Right forelimb (tissue), 1 donor: Measurements from ENCODE around the gene RHOC.

Experiments
- DNase-seq: peaks from one replicate; pipeline ENCODE4 v3.0.0-alpha.2; 2018

RHOC gene

GRCh38 chr1:112701227-112702066 is 5.5 kb downstream of the RHOC start:
- DNase-seq, result no peak

GRCh38 chr1:112700290-112701226 is 6.4 kb downstream of the RHOC start:
- DNase-seq, result peak; percentile 96

GRCh38 chr1:112699425-112700144 is 7.3 kb downstream of the RHOC start:
- no peak for DNase-seq

- DNase-seq, result no peak
Observed at GRCh38 chr1:112698366-112699310, 8.3 kb downstream of the RHOC start.

- DNase-seq, result no peak
Observed at GRCh38 chr1:112697781-112698201, 9.1 kb downstream of the RHOC start.

GRCh38 chr1:112696578-112697314 is 10.2 kb downstream of the RHOC start:
- no peak for DNase-seq

GRCh38 chr1:112695276-112695675 is 11.7 kb downstream of the RHOC start:
- DNase-seq, result no peak

GRCh38 chr1:112694363-112694929 is 12.5 kb downstream of the RHOC start:
- DNase-seq, result no peak

- no peak for DNase-seq
Observed at GRCh38 chr1:112693821-112694220, 13.1 kb downstream of the RHOC start.

- no peak for DNase-seq
Observed at GRCh38 chr1:112692681-112693080, 14.2 kb downstream of the RHOC start.

GRCh38 chr1:112689842-112690237 is 17.1 kb downstream of the RHOC start:
- no peak for DNase-seq

GRCh38 chr1:112689196-112689841 is 17.6 kb downstream of the RHOC start:
- no peak for DNase-seq

GRCh38 chr1:112688781-112689193 is 18.1 kb downstream of the RHOC start:
- DNase-seq, result no peak

- DNase-seq, result no peak
Observed at GRCh38 chr1:112687785-112688496, 19.0 kb downstream of the RHOC start.

- DNase-seq, result no peak
Observed at GRCh38 chr1:112687361-112687760, 19.6 kb downstream of the RHOC start.

- no peak for DNase-seq
Observed at GRCh38 chr1:112686835-112687234, 20.1 kb downstream of the RHOC start.

- no peak for DNase-seq
Observed at GRCh38 chr1:112686417-112686816, 20.5 kb downstream of the RHOC start.

GRCh38 chr1:112685913-112686312 is 21.0 kb downstream of the RHOC start:
- no peak for DNase-seq

GRCh38 chr1:112678605-112679004 is 28.3 kb downstream of the RHOC start:
- no peak for DNase-seq

GRCh38 chr1:112677501-112677900 is 29.4 kb downstream of the RHOC start:
- DNase-seq, result no peak
